Smooth muscle cell (in vitro differentiated cells): ENCODE results near the gene PIK3R5. TPM values are rescaled to one million over a fixed set of nuclear protein-coding genes. Genes with fewer than 3 reads are reported as not detected.

Experiments used
- DNase-seq: peaks from one replicate; lab custom pipeline; 2025; ENCODE audit not compliant: unreplicated experiment; lab: John Stamatoyannopoulos, UW
- H2AFZ ChIP-seq: fragments of 200-600 bp; sonication (generic); 2 replicates; pipeline ENCODE4 v1.6.0; 2016; ENCODE audit warnings: antibody characterized with exemption, low read depth, mild to moderate bottlenecking
- H3F3A ChIP-seq: fragments of 200-600 bp; sonication (generic); 2 replicates; pipeline ENCODE4 v1.6.0; 2017; ENCODE audit warnings: antibody characterized with exemption, low read depth
- H3K27ac ChIP-seq: fragments of 200-600 bp; sonication (generic); 2 replicates; pipeline ENCODE4 v1.5.1; 2016; ENCODE audit warnings: low read depth, mild to moderate bottlenecking
- H3K27me3 ChIP-seq: fragments of 200-600 bp; sonication (generic); 2 replicates; pipeline ENCODE4 v1.6.1; 2016; ENCODE audit warnings: low read depth, mild to moderate bottlenecking
- H3K36me3 ChIP-seq: fragments of 200-600 bp; sonication (generic); 2 replicates; pipeline ENCODE4 v1.5.1; 2016; ENCODE audit warnings: low read depth
- H3K4me1 ChIP-seq: fragments of 200-600 bp; sonication (generic); 2 replicates; pipeline ENCODE4 v1.5.1; 2016; ENCODE audit warnings: low read depth
- H3K4me2 ChIP-seq: fragments of 200-600 bp; sonication (generic); 2 replicates; pipeline ENCODE4 v1.6.0; 2016; ENCODE audit warnings: mild to moderate bottlenecking
- H3K4me3 ChIP-seq: fragments of 200-600 bp; sonication (generic); 2 replicates; pipeline ENCODE4 v1.5.1; 2016; ENCODE audit warnings: mild to moderate bottlenecking
- H3K79me2 ChIP-seq: fragments of 200-600 bp; sonication (generic); 2 replicates; pipeline ENCODE4 v1.6.0; 2016; ENCODE audit warnings: low read depth, mild to moderate bottlenecking
- H3K9ac ChIP-seq: fragments of 200-600 bp; sonication (generic); 2 replicates; pipeline ENCODE4 v1.6.0; 2016; ENCODE audit warnings: low read depth
- H3K9me3 ChIP-seq: fragments of 200-600 bp; sonication (generic); replicated peaks from 2 replicates; pipeline ENCODE4 v1.5.1; 2016; ENCODE audit warnings: low read depth
- H4K20me1 ChIP-seq: fragments of 200-600 bp; sonication (generic); 2 replicates; pipeline ENCODE4 v1.6.0; 2016; ENCODE audit warnings: low read depth
- CTCF ChIP-seq: fragments of 200-600 bp; sonication (generic); IDR thresholded peaks from 2 replicates; pipeline ENCODE4 v1.5.1; 2017; ENCODE audit warnings: borderline replicate concordance, mild to moderate bottlenecking, antibody characterized with exemption; ENCODE audit not compliant: insufficient read depth, poor library complexity, severe bottlenecking
- WGBS: methylation state at CpG from one replicate; pipeline ENCODE4 v1.1.7; 2016; ENCODE audit warnings: low lambda C conversion rate; 5-methylcytosine and 5-hydroxymethylcytosine counted together
- polyA plus RNA-seq: library from polyadenylated mRNA; unstranded; fragments of >200 nt; fragmentation: Nextera tagmentation; extraction: Ambion mirVana; gene quantifications from 2 replicates; pipeline ENCODE4 v1.2.1, GENCODE V29; 2016
- total RNA-seq: library from RNA; depleted of rRNA; stranded (reverse); fragments of >200 nt; gene quantifications from 2 replicates; pipeline ENCODE4 v1.2.3, GENCODE V29; 2014

Gene PIK3R5
- total and polyA plus RNA-seq, 2 experiments from 2014 or later: not detected

GRCh38 chr17:9002227-9002605 lies 36.7 kb upstream of the PIK3R5 start:
- Histone ChIP-seq H3F3A (no peaks in the 10 kb centered on the region), H2AFZ (no peak overlapping the region), H3K4me1 (peaks cover 18% of the 10 kb centered on the region), H3K9ac (no peak overlapping the region), H3K27ac (no peak overlapping the region), H3K27me3 (peaks cover 87% of the 10 kb centered on the region), H4K20me1 (no peaks in the 10 kb centered on the region), H3K4me3 (no peak overlapping the region), H3K9me3 (no peaks in the 10 kb centered on the region), H3K79me2 (no peaks in the 10 kb centered on the region), H3K4me2 (peak overlapping the region; percentile 90), H3K36me3 (no peaks in the 10 kb centered on the region)
- DNase-seq: no peak
- WGBS: 10% methylated on average over 15 of the region's 15 CpGs
- TF ChIP-seq CTCF: no peak

- TF ChIP-seq CTCF: no peak
- no peak overlapping the region for H3K9ac ChIP-seq
- H3K4me1 ChIP-seq: peaks cover 18% of the 10 kb centered on the region
- H3K27ac ChIP-seq: no peak overlapping the region
- peaks cover 81% of the 10 kb centered on the region for H3K27me3 ChIP-seq
- WGBS: 85% methylated on average over 3 of the region's 3 CpGs
- no peak overlapping the region for H3K4me3 ChIP-seq
- no peak for DNase-seq
- no peaks in the 10 kb centered on the region for H3K79me2 ChIP-seq
- H3K4me2 ChIP-seq: no peak overlapping the region
- H3K9me3 ChIP-seq: no peaks in the 10 kb centered on the region
- no peaks in the 10 kb centered on the region for H4K20me1 ChIP-seq
- no peaks in the 10 kb centered on the region for H3F3A ChIP-seq
- H3K36me3 ChIP-seq: no peaks in the 10 kb centered on the region
- no peak overlapping the region for H2AFZ ChIP-seq
Observed at GRCh38 chr17:9001559-9001958, 36.1 kb upstream of the PIK3R5 start.

GRCh38 chr17:8997994-8998628 lies 32.6 kb upstream of the PIK3R5 start:
- peak; percentile 90 for TF ChIP-seq CTCF
- no peak overlapping the region for H3K4me3 ChIP-seq
- H3K9ac ChIP-seq: no peak overlapping the region
- peaks cover 48% of the 10 kb centered on the region for H3K27me3 ChIP-seq
- no peaks in the 10 kb centered on the region for H3K9me3 ChIP-seq
- no peaks in the 10 kb centered on the region for H4K20me1 ChIP-seq
- DNase-seq: no peak
- H2AFZ ChIP-seq: no peak overlapping the region
- H3K27ac ChIP-seq: no peak overlapping the region
- no peaks in the 10 kb centered on the region for H3F3A ChIP-seq
- H3K4me2 ChIP-seq: no peak overlapping the region
- 7% methylated on average over 9 of the region's 9 CpGs for WGBS
- H3K79me2 ChIP-seq: no peaks in the 10 kb centered on the region
- no peaks in the 10 kb centered on the region for H3K36me3 ChIP-seq
- H3K4me1 ChIP-seq: peaks cover 8% of the 10 kb centered on the region

GRCh38 chr17:8995711-8996110 lies 30.2 kb upstream of the PIK3R5 start:
- H3K4me1 ChIP-seq: no peaks in the 10 kb centered on the region
- H3K27me3 ChIP-seq: peaks cover 24% of the 10 kb centered on the region
- no peaks in the 10 kb centered on the region for H3K79me2 ChIP-seq
- no peak overlapping the region for H3K9ac ChIP-seq
- H3K36me3 ChIP-seq: no peaks in the 10 kb centered on the region
- no peak overlapping the region for H3K4me3 ChIP-seq
- H3K27ac ChIP-seq: no peak overlapping the region
- H2AFZ ChIP-seq: no peak overlapping the region
- H3F3A ChIP-seq: no peaks in the 10 kb centered on the region
- no peaks in the 10 kb centered on the region for H4K20me1 ChIP-seq
- TF ChIP-seq CTCF: no peak
- no peaks in the 10 kb centered on the region for H3K9me3 ChIP-seq
- no peak overlapping the region for H3K4me2 ChIP-seq
- no peak for DNase-seq
- WGBS: 41% methylated on average over 7 of the region's 7 CpGs
